HG02852 (cell line): Measurements from ENCODE around the gene CYP4F22.
"Not testable (repeated sequence)": the region's sequence is repeated elsewhere in the genome, so short reads cannot be mapped to it uniquely, and the experiment has no call there.

Experiments used
- ATAC-seq: cut with Tn5 transposase; IDR thresholded peaks from one replicate; pipeline ENCODE4 v1.9.1; 2021; ENCODE audit warnings: mild to moderate bottlenecking, moderate library complexity; ENCODE audit not compliant: unreplicated experiment

CYP4F22 gene

GRCh38 chr19:15488489-15489226 lies 19.7 kb upstream of the CYP4F22 start:
- no peak for ATAC-seq

GRCh38 chr19:15495151-15495550 lies 13.2 kb upstream of the CYP4F22 start:
- no peak for ATAC-seq

- ATAC-seq = no peak
Measured at GRCh38 chr19:15498156-15498858, 10.0 kb upstream of the CYP4F22 start.

- ATAC-seq = no peak
Measured at GRCh38 chr19:15498910-15499309, 9.4 kb upstream of the CYP4F22 start.

DNA sequence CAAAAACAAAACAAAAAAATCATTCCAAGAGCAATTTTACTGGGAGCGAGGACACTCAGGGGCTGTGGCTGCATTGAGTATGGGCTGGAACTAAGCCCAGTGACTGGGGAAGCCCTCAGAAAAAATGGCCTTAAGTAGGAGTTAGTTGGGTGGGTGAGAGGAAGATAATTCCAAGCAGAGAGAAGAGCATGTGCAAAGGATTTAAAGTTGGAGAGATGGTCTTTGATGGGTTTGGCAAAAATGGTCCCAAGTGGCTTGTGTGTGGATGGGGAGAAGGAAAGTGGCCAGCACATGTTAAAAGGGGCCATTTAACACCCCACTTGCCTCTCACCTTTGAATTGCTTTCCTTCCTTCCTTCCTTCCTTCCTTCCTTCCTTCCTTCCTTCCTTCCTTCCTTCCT lies 6.7 kb upstream of the CYP4F22 start:
- no peak for ATAC-seq

GRCh38 chr19:15502264-15502663 lies 6.1 kb upstream of the CYP4F22 start:
- no peak for ATAC-seq

DNA sequence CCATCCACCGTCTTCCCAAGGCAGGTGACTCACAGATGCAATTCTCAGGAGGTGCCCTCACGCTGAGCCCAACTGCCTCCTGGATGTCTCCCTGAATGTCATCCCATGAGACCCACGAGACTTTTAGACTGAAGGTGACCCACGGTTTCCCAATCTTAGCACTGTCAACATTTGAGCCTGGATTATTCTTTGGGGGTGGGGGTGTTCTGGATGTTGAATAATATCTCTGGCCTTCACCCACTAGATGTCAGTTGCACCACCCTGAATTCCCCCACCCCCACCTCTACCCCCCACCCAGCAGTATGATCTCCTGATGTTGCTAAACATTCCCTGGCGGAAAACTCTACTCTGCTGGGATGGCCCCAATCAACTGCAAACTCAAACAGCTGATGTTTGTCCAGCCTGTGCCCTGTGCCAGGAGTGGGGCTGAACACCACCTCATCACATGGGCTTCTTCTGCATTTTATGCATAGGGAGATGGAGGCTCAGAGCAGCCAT lies 2.2 kb upstream of the CYP4F22 start:
- no peak for ATAC-seq

DNA sequence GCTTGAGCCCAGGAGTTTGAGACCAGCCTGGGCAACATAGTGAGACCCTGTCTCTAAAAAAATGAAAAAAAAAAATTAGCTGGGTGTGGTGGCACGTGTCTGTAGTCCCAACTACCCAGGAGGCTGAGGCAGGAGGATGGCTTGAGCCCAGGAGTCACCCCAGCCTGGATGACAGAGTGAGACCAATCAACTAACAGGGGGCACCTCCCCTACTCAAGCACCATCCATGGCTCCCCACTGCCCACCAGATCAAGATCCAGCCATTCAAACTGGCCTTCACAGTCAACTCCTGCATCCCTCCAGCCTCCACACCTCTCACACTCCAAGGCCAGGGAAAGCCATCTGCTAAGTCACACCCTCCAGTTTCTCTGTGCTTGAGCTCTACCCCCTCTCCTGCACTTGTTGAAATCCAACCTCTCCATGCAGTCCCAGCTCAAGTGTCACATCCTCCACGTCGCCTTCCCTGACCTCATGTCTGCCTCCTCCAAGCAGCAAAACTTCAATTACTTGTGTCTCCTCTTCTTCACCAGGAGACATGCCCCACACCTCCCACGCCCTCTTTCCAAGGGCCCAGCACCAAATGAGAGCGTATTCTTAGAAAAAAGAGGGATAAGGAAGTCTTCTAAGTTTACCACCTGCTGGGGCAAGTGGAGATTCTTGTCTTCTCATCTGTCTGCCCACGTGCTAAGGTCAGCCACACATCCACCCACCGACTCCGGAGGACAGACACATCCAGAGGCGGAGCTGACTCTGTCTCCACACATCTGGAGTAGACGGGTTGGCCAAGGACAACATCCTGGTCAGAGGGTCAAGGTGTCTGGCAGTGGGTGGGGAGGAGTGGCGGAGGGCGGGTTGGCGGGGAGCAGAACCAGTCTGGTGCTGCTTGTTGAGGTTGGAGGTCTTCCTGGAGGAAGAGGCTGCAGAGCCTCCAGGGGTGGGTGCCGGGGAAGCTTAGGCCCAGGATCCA lies 974 bp upstream of the CYP4F22 start:
- ATAC-seq = no peak

GRCh38 chr19:15511671-15512424 lies 3.5 kb downstream of the CYP4F22 start:
- no peak for ATAC-seq

GRCh38 chr19:15515227-15515625 lies 6.9 kb downstream of the CYP4F22 start:
- ATAC-seq = not testable (repeated sequence)

DNA sequence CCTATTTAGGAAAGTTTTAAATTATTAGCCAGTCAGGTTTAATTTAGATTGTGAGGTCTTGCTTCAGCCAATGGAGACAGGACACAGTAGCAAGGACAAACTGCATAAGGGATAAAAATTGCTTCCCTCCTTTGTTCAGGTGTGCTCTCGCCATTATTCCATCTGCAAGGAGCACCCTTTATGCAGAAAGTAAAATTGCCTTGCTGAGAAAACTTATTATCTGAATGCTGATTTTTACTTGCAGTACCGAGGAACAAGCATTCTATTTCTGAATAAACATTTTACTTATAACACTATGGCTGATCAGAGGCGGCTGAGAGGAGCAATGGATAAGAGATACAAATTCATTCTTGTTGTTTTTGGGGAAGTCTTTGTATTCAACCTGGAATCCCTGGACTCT lies 8.0 kb downstream of the CYP4F22 start:
- ATAC-seq = no peak

- no peak for ATAC-seq
Measured at GRCh38 chr19:15517778-15518177, 9.5 kb downstream of the CYP4F22 start.

DNA sequence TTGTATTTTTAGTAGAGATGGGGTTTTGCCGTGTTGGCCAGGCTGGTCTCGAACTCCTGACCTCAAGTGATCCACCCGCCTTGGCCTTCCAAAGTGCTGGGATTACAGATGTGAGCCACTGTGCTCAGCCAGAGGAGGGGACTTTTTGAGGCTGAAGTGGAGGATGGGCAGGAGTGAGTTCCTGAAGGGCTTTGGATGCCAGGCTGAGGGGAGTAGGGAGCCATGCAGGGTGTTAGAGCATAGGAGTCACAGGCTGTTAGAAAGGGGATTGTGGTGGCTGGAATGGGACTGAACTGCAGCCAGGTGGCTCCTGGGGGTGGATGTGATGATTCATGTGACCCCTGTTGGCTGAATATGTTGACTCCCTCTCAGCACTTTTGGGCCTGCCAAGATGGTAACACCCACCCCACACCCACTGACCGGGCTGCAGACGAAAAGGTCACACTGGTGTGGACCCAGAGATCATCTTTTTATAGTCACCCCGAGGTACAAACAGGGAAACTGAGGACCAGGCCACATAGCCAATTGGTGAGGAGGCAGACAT lies 11.2 kb downstream of the CYP4F22 start:
- no peak for ATAC-seq

GRCh38 chr19:15524781-15525180 lies 16.5 kb downstream of the CYP4F22 start:
- no peak for ATAC-seq

DNA sequence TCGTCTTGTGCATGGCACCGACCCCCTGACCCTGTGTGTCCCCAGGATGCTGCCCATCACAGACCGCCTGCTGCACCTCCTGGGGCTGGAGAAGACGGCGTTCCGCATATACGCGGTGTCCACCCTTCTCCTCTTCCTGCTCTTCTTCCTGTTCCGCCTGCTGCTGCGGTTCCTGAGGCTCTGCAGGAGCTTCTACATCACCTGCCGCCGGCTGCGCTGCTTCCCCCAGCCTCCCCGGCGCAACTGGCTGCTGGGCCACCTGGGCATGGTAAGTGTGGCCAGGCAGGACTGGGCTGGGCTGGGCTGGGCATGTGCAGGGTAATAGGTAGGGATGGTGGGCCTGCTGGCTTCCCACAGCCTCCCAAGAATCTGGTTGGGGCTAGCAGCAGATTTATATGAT lies 17.0 kb downstream of the CYP4F22 start:
- ATAC-seq = no peak

- no peak for ATAC-seq
Measured at GRCh38 chr19:15526408-15526807, 18.1 kb downstream of the CYP4F22 start.

GRCh38 chr19:15527705-15528104 lies 19.4 kb downstream of the CYP4F22 start:
- no peak for ATAC-seq

GRCh38 chr19:15529774-15530372 lies 21.5 kb downstream of the CYP4F22 start:
- no peak for ATAC-seq

DNA sequence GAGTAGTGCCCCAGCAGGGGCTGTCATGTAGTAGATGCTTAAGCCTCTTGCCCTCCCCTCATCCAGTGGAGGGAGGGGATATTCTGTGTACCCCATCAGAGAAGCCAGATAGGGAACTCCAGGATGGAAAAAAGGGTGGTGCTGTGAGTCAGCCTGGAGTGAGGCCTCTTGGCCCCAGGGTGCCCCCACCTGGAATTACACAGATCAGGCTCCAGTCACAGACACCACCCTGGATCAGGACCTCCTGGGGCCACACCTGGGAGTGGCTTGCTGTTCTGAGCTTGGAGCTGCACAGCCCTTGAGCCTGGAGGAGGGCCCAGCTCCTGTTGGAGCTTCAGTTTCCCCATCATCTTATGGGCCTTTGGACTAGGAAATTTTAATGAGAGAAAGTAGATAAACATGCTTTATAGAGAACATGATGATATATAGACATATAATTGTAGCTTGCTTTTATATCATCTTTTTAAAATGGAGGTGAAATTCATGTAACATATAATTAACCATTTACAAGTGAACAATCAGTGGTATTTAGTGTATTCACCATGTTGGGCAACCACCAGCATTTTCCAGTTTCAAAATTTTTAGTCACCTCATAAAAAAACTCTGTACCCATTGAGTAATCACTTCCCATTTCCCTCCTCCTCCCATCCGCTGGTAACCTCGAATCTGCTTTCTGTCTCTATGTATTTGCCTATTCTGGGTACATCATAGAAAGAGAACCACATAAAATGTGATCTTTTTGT lies 24.6 kb downstream of the CYP4F22 start:
- ATAC-seq = no peak
